ENCODE results near the gene TSPAN31.
"Not testable (repeated sequence)": the region's sequence is repeated elsewhere in the genome, so short reads cannot be mapped to it uniquely, and the experiment has no call there.

TSPAN31 gene, protein sequence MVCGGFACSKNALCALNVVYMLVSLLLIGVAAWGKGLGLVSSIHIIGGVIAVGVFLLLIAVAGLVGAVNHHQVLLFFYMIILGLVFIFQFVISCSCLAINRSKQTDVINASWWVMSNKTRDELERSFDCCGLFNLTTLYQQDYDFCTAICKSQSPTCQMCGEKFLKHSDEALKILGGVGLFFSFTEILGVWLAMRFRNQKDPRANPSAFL

DNA sequence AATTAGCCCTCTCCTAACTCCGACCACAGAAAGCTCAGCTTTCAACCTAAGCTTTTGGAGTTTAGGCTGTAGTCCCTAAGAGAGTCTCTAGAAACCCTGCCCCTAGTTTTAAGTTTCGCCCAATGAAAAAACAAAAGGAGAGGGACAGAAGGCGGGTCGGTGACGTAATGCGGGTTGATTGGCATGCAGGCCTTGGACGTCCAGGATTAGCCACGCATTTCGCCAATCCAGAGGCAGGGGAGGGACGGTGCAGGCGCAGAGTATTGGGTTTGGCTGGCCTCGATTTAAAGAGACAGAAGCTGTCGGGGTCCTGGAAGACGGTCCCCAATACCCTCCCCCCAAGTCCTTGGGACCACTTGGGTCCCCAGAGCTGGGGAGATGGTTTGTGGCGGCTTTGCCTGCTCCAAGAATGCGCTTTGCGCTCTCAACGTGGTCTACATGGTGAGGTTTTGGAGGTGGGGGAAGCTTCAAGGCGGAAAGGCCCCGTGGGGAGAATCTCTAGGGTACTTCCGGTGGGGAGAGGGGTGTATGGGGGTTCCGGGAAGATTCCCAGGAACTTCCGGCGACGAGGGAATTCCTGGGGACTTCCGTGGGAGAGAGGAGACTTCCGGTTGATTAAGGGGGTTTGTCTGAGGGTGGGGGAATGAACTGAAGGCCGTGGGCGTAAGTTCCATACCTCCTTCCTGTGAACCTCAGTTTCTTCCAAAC lies at the start of gene TSPAN31:
TSPAN31 (plus strand) TSS at position 263 of the 708 bp plus-strand sequence; CDS start at position 379, 116 bp downstream.
- peak; percentile 88 to 90 for DNase-seq (ENCODE audit: low read depth in 2 of 2)

GRCh38 chr12:57695770-57696432 lies 48.9 kb upstream of the TSPAN31 start:
- no peak for DNase-seq (ENCODE audit: low read depth in 2 of 2)

GRCh38 chr12:57697076-57697475 lies 47.8 kb upstream of the TSPAN31 start:
- no peak for DNase-seq (ENCODE audit: low read depth in 2 of 2)

- DNase-seq (ENCODE audit: low read depth in 2 of 2): no peak
Observed at GRCh38 chr12:57698414-57698813, 46.4 kb upstream of the TSPAN31 start.

GRCh38 chr12:57700317-57700716 lies 44.5 kb upstream of the TSPAN31 start:
- no peak for DNase-seq (ENCODE audit: low read depth in 2 of 2)

- no peak for DNase-seq (ENCODE audit: low read depth in 2 of 2)
Observed at GRCh38 chr12:57707250-57707649, 37.6 kb upstream of the TSPAN31 start.

DNA sequence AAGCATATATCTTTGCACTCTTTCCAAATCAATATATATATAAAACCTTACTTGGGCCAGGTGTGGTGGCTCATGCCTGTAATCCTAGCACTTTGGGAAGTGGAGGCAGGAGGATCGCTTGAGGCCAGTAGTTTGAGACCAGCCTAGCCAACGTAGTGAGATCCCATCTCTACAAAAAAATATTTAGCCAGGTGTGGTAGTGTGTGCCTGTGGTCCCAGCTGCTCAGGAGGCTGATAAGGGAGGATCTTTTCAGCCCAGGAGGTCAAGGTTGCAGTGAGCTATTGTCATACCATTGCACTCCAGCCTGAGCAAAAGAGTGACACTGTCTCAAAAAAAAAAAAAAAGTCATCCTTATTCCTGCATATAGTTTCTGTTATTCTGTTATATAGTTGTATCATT lies 36.5 kb upstream of the TSPAN31 start:
- no peak for DNase-seq (ENCODE audit: low read depth in 2 of 2)

GRCh38 chr12:57712701-57713100 lies 32.1 kb upstream of the TSPAN31 start:
- no peak for DNase-seq (ENCODE audit: low read depth in 2 of 2)

DNA sequence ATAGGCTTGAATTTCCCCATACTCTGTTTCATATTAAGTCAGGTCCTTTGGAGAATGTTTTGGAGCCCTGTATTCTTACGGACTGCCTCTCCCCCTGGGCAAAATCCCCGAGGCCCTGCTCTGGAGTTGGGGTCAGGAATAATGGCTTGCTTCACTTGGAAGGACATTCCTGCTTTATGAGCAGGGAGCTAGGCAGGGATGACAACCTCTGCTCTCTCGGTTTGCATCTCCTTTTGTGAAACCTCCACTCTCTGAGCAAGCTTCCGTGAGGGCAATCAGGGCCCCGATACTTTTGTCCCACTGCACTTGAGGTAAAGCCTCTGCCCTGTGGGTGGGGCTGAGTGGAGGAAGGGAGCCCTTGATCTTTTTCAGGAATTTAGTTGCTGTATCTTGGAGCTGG lies 31.6 kb upstream of the TSPAN31 start:
- DNase-seq (ENCODE audit: low read depth in 2 of 2): no peak

DNA sequence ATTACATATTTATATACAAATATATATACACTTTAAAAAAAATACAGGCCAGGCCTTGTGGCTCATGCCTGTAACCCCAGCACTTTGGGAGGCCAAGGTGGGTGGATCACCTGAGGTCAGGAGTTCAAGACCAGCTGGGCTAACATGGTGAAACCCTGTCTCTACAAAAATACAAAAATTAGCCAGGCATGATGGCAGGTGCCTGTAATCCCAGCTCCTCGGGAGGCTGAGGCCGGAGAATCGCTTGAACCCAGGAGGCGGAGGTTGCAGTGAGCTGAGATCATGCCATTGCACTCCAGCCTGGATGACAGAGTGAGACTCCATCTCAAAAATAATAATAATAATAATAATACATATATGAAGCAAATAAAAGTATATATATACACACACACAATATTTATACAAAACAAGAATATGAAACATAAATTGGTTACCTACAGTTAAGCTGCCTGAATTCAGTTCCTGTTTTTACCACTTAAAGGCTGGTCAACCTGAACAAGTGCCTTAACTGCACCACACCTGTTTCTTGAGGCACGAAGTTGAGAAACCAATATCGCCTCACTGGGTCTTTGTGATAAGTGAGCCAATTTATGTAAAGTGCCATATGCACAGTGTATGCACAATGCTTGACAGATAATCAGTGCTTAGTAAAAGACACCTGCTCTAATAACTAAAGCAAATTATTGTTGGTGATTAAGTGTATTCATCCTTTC lies 29.6 kb upstream of the TSPAN31 start:
- not testable (repeated sequence) for DNase-seq (ENCODE audit: low read depth in 2 of 2)

- no peak for DNase-seq (ENCODE audit: low read depth in 2 of 2)
Observed at GRCh38 chr12:57715786-57716185, 29.1 kb upstream of the TSPAN31 start.

GRCh38 chr12:57716305-57716704 lies 28.5 kb upstream of the TSPAN31 start:
- DNase-seq (ENCODE audit: low read depth in 2 of 2): no peak

DNA sequence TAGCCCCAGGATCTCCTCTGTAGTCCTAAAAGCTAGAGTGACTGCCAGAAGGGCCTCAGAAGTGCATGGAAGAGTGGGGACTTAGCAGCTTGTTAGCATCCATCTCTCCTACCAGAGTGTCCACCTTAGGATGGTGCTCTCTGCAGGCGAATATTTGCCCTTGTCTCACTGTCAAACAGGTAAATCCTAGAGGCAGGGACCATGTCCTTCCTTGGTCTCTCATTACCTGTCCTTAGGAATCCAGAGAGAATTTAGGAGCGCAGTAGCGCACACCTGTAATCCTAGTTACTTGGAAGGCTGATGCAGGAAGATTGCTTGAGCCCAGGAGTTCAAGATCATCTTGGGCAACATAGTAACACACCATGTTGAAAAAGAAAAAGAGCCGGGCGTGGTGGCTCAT lies 27.7 kb upstream of the TSPAN31 start:
- no peak for DNase-seq (ENCODE audit: low read depth in 2 of 2)

- no peak for DNase-seq (ENCODE audit: low read depth in 2 of 2)
Observed at GRCh38 chr12:57717846-57718640, 26.8 kb upstream of the TSPAN31 start.

DNA sequence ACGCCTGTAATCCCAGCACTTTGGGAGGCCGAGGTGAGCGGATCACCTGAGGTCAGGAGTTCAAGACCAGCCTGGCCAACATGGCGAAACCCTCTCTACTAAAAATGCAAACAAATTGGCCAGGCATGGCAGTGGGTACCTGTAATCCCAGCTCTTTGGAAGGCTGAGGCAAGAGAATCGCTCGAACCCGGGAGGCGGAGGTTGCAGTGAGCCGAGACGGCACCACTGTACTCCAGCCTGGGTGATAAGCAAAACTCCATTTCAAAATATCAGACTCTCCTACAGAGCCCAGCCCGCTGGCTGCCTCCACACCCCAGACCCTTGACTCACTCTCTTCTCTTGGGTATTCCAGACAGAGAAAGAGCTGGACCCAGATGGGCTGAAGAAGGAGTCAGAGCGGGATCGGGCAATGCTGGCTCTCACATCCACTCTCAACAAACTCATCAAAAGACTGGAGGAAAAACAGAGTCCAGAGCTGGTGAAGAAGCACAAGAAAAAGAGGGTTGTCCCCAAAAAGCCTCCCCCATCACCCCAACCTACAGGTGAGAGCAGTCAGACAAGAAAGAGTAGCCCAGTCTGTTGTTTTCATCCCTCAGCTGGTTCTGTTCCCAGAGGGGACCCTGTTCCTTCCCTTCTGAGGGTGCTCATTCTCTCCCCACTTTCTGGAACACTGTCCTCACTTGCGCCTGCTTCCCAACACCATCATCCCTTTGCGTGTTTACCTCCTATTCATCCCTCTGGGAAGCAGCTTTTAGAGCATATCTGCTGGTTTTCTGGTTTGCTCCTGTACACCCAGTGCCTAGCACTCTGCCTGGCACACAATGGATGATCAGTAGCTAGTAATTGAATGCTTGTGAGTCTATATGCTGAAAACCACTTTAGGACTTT lies 26.0 kb upstream of the TSPAN31 start:
- no peak for DNase-seq (ENCODE audit: low read depth in 2 of 2)

DNA sequence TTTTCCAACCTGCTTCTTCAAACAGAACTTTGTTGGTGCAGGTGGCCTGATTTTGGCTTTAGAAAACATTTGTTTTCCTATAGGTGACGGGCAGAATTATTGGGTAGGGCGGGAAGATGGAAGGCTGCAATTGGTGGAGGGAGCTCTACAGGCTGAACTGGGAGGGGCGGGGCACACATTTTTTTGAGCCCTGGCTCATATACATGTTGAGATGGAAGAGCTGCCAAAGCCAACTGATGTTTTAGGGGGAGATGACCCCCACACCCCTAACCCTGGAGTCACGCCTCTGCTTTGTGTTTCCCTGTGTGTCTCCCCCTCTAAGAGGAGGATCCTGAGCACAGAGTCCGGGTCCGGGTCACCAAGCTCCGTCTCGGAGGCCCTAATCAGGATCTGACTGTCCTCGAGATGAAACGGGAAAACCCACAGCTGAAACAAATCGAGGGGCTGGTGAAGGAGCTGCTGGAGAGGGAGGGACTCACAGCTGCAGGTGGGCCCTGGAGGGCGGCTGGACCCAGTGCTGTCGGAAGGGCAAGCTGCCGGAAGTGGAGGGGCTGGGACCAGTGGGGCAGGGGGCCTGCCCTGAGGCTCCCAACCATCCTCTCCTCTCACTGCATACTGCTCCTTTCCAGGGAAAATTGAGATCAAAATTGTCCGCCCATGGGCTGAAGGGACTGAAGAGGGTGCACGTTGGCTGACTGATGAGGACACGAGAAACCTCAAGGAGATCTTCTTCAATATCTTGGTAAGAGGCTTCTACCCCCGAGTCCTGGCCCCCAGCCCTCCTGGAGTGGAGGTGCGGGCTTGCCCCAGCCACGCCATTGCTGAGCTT lies 24.8 kb upstream of the TSPAN31 start:
- no peak for DNase-seq (ENCODE audit: low read depth in 2 of 2)

DNA sequence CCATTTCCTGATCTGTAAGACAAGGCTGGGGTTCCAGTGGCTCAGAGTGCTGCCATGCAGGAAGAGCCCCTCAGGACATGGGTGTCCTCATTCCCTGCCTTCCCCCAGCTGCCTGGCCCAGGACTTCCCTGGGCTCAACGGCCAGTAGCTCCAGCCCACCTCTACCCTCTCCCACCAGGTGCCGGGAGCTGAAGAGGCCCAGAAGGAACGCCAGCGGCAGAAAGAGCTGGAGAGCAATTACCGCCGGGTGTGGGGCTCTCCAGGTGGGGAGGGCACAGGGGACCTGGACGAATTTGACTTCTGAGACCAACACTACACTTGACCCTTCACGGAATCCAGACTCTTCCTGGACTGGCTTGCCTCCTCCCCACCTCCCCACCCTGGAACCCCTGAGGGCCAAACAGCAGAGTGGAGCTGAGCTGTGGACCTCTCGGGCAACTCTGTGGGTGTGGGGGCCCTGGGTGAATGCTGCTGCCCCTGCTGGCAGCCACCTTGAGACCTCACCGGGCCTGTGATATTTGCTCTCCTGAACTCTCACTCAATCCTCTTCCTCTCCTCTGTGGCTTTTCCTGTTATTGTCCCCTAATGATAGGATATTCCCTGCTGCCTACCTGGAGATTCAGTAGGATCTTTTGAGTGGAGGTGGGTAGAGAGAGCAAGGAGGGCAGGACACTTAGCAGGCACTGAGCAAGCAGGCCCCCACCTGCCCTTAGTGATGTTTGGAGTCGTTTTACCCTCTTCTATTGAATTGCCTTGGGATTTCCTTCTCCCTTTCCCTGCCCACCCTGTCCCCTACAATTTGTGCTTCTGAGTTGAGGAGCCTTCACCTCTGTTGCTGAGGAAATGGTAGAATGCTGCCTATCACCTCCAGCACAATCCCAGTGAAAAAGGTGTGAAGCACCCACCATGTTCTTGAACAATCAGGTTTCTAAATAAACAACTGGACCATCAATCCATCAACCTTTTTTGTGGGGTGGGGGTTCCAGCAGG lies 23.9 kb upstream of the TSPAN31 start:
- no peak for DNase-seq (ENCODE audit: low read depth in 2 of 2)

GRCh38 chr12:57721846-57722608 lies 22.8 kb upstream of the TSPAN31 start:
- DNase-seq (ENCODE audit: low read depth in 2 of 2): not testable (repeated sequence)

Measured in stimulated activated CD8-positive, alpha-beta memory T cell treated with anti-CD3 and anti-CD28 coated beads, Interleukin-15, amount 100 ng/mL, for 48 hours (primary cell).